Measurements from ENCODE around the gene RTN4IP1.

DNA sequence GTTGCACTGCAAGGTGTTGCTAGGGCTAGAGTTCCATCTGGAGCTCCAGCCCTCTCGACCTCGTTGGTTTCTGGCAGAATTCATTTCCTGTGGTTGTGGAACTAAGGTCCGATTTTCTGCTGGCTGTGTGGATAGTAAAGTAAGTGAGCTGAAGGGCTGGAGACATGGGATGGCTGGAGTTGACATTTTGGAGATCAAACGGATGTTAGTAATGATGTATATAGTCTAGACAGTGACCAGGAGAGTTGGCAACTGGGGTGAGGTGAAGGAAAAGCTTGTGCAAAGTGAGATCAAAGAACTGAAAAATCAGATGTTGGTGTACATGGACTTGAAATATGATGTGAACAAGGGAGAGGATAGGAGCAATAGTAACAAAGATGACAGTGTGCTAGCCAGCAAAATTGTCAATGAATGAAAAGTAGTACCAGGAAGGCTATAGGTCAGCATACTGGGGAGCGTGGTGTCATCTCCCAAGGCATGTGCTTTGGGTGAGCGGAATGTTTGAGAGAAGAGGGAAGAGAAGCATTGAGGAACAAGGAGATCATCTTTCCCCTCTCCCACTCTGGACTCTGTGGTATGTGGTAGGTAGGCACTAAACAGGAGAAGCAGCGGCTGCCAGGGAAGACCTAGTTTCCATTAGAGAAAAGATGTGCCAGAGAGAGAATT, 7.9 kb upstream of the RTN4IP1 start:
- TF ChIP-seq CTCF (IDR thresholded peaks at IDR 0.05), result no peak
- no peak for TF ChIP-seq POLR2A (IDR thresholded peaks at IDR 0.05)

Data from breast epithelium (tissue), 3 donors.